Skeletal muscle tissue (tissue), 4 donors: Measurements from ENCODE around the gene BRAF. TPM values are rescaled to one million over a fixed set of nuclear protein-coding genes. Genes with fewer than 3 reads are reported as not detected.

ENCODE experiments used
- H3K27ac ChIP-seq: one replicate; pipeline ENCODE4 v1.7.0; 2013; ENCODE audit warnings: mild to moderate bottlenecking, low read depth, low read length, inconsistent platforms
- H3K27me3 ChIP-seq, 3 donors: one replicate each; pipeline ENCODE4 v1.7.0; 2013; ENCODE audit warnings: low read length in 3 of 3; ENCODE audit not compliant: control insufficient read depth in 3 of 3, insufficient read depth in 3 of 3
- H3K36me3 ChIP-seq, 3 donors: one replicate each; pipeline ENCODE4 v1.7.0; 2013; ENCODE audit warnings: low read length in 3 of 3; ENCODE audit not compliant: control insufficient read depth in 3 of 3, insufficient read depth in 3 of 3
- H3K4me1 ChIP-seq, 3 donors: one replicate each; pipeline ENCODE4 v1.7.0; 2013; ENCODE audit warnings: low read length in 3 of 3, mild to moderate bottlenecking in 3 of 3; ENCODE audit not compliant: control insufficient read depth in 3 of 3, insufficient read depth in 3 of 3
- H3K4me3 ChIP-seq, 3 donors: one replicate each; pipeline ENCODE4 v1.7.0; 2013; ENCODE audit warnings: low read length in 3 of 3
- H3K9ac ChIP-seq, 3 donors: one replicate each; pipeline ENCODE4 v1.7.0; 2013; ENCODE audit warnings: low read length in 3 of 3, mild to moderate bottlenecking in 3 of 3, moderate library complexity in 2 of 3, low read depth in 1 of 3
- H3K9me3 ChIP-seq, 3 donors: one replicate each; pipeline ENCODE4 v1.7.0; 2013; ENCODE audit warnings: low read length in 3 of 3; ENCODE audit not compliant: control insufficient read depth in 3 of 3
- total RNA-seq: library from RNA; depleted of rRNA; stranded (reverse); fragments of >200 nt; gene quantifications from one replicate; pipeline ENCODE4 v1.2.3, GENCODE V29; 2014
- donor health status: Osteomylitis.

Gene BRAF
- total RNA-seq, 1 donor from 2014 or later = 38.6 TPM

- Histone ChIP-seq H3K9ac (no peak overlapping the region), H3K36me3 (peaks cover 16 to 27% (median 22%) of the 10 kb centered on the region in 3 donors), H3K4me1 (peaks cover 7 to 8% (median 7%) of the 10 kb centered on the region in 3 donors), H3K27ac (no peak overlapping the region), H3K27me3 (no peaks in the 10 kb centered on the region), H3K4me3 (no peak overlapping the region), H3K9me3 (no peaks in the 10 kb centered on the region)
These were observed 233.2 kb downstream of the BRAF start for GRCh38 chr7:140691376-140692045.

DNA sequence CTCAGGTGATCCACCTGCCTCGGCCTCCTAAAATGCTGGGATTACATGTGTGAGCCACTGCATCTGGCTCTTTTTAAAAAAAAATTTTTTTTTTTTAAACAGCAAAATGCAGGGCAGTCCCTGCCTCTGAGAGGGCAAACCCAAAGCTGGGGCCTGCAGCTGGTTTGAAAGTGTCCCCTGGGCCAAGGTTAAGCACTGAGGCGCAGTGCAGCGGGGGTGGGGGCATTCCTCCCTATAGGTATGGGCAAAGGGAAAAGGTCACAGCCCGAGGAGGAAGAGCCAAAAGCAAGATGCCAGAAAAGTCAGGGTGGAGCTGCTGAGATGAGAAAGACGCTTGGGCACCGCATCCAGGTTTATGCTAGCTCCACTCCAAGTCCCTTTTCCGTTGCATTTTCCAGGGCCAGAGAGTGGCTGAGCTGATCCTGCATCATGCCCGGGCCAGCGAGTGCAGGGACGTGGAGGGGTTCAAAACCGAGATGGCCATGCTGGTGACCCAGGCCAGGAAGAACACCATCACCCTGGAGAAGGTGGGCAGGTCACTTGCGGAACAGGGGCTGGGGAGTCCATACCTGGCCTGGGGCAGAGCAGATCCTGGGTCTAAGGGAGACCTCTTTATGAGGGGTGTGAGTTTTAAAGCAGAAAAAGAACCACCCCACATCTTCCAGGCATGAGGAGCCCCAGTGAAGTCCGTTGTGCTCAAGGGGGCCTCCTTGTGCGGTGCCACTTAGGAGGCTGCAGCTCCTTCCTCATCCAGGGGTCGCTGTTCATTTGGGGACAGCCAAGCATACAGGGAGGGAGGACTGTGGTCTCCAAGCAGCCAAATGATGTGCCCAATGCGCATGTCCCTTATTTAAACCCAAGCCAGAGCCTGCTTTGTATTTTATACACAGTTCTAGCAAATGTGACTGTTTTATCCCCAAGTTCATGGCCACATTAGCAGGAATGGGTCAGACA is 235.3 kb downstream of the BRAF start:
- Histone ChIP-seq H3K4me1 (peaks cover 0 to 4% (median 3%) of the 10 kb centered on the region in 3 donors), H3K27me3 (no peaks in the 10 kb centered on the region), H3K27ac (no peak overlapping the region), H3K9me3 (no peaks in the 10 kb centered on the region), H3K9ac (no peak overlapping the region), H3K36me3 (peaks cover 15 to 30% (median 27%) of the 10 kb centered on the region in 3 donors), H3K4me3 (no peak overlapping the region)

DNA sequence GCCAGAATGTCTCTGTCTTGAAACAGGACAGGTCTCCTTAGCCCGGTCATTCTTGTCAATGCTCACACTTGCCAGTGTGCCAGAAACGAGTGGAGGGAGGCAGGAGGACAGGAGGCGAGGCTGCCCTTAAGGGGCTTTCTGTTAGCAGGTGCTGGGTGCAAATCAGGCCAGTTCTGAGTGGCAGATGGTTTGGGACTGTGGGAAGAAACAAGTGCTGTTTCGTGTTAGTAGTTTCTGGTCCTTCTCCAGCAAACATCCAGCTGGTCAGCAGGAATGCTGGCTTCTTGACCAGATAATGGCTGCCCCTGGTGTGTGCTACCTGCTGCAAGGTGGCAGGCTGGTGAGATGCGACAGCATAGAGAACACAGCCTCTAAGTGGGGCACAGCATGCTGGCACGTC is 236.4 kb downstream of the BRAF start:
- no peak overlapping the region for H3K9ac ChIP-seq
- no peak overlapping the region for H3K4me3 ChIP-seq
- H3K4me1 ChIP-seq = peaks cover 0 to 4% (median 3%) of the 10 kb centered on the region in 3 donors
- H3K27me3 ChIP-seq = no peaks in the 10 kb centered on the region
- H3K9me3 ChIP-seq = no peaks in the 10 kb centered on the region
- H3K27ac ChIP-seq = no peak overlapping the region
- peaks cover 18 to 32% (median 30%) of the 10 kb centered on the region in 3 donors for H3K36me3 ChIP-seq

DNA sequence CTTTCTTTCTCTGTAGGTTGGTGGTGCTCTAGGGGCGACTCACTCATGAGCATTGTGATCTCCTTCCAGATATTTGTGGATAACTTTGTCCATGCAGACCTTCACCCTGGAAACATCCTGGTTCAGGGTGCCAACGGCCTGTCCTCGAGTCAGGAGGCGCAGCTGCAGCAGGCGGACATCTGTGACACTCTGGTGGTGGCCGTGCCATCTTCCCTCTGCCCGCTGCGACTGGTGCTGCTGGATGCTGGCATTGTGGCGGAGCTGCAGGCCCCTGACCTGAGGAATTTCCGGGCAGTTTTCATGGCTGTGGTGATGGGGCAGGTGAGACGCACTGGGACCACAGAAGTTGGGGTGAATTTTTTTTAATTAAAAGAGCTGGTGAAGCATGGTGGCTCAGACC is 237.8 kb downstream of the BRAF start:
- Histone ChIP-seq H3K9me3 (no peaks in the 10 kb centered on the region), H3K36me3 (peaks cover 22 to 32% (median 31%) of the 10 kb centered on the region in 3 donors), H3K4me1 (peaks cover 0 to 4% (median 3%) of the 10 kb centered on the region in 3 donors), H3K4me3 (no peak overlapping the region), H3K27ac (no peak overlapping the region), H3K9ac (no peak overlapping the region), H3K27me3 (no peaks in the 10 kb centered on the region)

GRCh38 chr7:140685407-140686087 is 239.2 kb downstream of the BRAF start:
- H3K9ac ChIP-seq = no peak overlapping the region
- H3K36me3 ChIP-seq = peaks cover 32 to 35% (median 34%) of the 10 kb centered on the region in 3 donors
- no peaks in the 10 kb centered on the region for H3K27me3 ChIP-seq
- H3K4me1 ChIP-seq = peaks cover 0 to 4% (median 3%) of the 10 kb centered on the region in 3 donors
- no peak overlapping the region for H3K27ac ChIP-seq
- no peaks in the 10 kb centered on the region for H3K9me3 ChIP-seq
- H3K4me3 ChIP-seq = no peak overlapping the region

DNA sequence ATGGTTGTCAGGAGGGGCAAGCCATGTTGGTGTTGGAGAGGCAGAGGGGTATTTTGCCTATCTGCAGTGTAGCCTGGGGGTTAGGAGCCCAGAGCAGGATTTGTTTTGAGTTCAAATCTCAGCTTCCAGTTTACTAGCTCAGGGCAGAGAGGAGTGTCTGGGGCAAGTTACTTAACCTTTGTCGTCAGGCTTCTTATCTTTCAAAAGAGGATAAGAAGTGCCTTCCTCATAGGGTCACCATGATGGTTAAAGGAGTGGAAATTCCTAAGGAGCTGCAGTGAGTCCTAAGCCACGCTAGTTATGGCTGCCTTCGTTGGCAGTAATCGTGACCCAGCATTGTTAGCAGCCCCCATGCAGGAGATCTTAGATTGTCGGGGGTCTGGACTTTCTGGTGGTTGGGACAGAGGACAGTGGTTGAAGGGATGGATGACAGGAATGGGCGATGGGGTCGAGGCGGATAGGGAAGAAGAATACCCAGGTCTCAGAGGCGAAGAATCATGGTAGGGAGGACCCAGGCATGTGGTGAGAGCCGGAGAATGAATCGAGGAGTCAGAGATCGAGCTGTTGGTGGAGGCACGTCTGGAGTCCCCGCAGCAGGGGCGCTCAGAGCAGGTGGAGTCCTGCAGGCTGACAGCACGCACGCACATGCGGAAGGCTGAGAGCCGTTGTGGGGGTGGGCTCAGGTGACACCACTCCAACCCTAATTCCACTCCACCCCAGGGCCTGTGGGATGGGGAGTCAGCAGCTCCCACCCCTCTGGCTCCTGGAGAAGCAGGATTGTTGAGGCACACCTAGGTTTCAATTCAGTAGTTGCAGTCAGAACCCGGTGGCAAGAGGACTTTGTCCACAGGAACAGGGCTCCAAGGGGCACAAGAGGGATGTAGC is 240.4 kb downstream of the BRAF start:
- Histone ChIP-seq H3K27me3 (no peaks in the 10 kb centered on the region), H3K4me3 (no peak overlapping the region), H3K27ac (no peak overlapping the region), H3K9me3 (no peaks in the 10 kb centered on the region), H3K36me3 (peaks cover 29 to 36% (median 29%) of the 10 kb centered on the region in 3 donors), H3K9ac (no peak overlapping the region), H3K4me1 (peaks cover 0 to 4% (median 3%) of the 10 kb centered on the region in 3 donors)

GRCh38 chr7:140683657-140684056 is 241.1 kb downstream of the BRAF start:
- Histone ChIP-seq H3K4me3 (no peak overlapping the region), H3K27me3 (no peaks in the 10 kb centered on the region), H3K9me3 (no peaks in the 10 kb centered on the region), H3K4me1 (peaks cover 0 to 4% (median 3%) of the 10 kb centered on the region in 3 donors), H3K36me3 (peaks cover 29 to 42% (median 31%) of the 10 kb centered on the region in 3 donors), H3K9ac (no peak overlapping the region), H3K27ac (no peak overlapping the region)

DNA sequence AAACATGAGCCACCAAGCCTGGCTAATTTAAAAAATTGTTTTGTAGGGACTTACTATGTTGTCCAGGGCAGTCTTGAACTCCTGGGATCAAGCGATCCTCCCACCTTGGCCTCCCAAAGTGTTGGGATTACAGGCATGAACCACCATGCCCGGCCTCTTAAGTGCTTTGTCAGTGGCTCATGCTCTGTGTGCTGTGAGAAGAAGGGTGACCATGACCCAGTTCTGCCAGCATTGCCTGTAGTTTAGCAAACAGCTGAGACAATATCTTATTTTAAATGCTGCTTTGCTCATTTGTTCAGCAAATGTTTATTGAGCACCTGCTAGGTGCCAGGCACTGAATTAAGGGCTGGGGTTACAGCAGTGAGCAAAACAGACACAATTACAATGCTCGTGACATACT is 243.0 kb downstream of the BRAF start:
- Histone ChIP-seq H3K27me3 (no peaks in the 10 kb centered on the region), H3K36me3 (peaks cover 21 to 38% (median 28%) of the 10 kb centered on the region in 3 donors)

DNA sequence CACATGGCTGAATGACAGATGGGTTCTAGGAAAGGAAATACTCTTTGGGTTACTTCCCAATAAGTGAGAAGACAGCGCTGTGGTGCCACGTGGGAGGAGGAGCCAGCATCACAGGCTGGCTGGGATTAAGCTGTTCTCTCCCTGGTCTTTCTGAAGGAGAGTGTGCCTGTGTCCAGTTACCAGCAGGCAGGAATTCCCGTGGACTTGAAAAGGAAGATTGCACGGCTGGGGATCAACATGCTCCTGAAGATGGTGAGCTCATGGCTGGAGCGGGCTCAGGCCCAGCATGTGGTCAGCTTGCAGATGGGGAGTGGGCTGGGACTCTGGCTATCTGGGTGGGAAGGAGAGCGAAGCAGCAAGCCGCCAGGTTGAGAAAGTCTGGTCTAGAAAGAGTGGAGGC is 243.8 kb downstream of the BRAF start:
- Histone ChIP-seq H3K9me3 (no peaks in the 10 kb centered on the region), H3K36me3 (peaks cover 21 to 36% (median 28%) of the 10 kb centered on the region in 3 donors), H3K9ac (no peak overlapping the region), H3K27me3 (no peaks in the 10 kb centered on the region), H3K4me1 (peaks cover 0 to 4% (median 3%) of the 10 kb centered on the region in 3 donors), H3K4me3 (no peak overlapping the region), H3K27ac (no peak overlapping the region)

More for the DNA sequence above, 243.0 kb downstream of the BRAF start:
- Histone ChIP-seq H3K4me1 (peaks cover 0 to 4% (median 3%) of the 10 kb centered on the region in 3 donors), H3K4me3 (no peak overlapping the region), H3K9me3 (no peaks in the 10 kb centered on the region), H3K9ac (no peak overlapping the region), H3K27ac (no peak overlapping the region)
